Measurements from ENCODE around the gene SLC48A1.

The SLC48A1 gene

GRCh38 chr12:47753021-47754001 is 19.7 kb upstream of the SLC48A1 start:
- Mint-ChIP-seq H3K27me3 (ENCODE audit: low read depth, poor library complexity) (peaks cover 4% of the 10 kb centered on the region), H3K4me1 (peaks cover 79% of the 10 kb centered on the region), H3K36me3 (ENCODE audit: low read depth) (peaks cover 8% of the 10 kb centered on the region), H3K9me3 (no peaks in the 10 kb centered on the region), H3K4me3 (peak overlapping the region; percentile 23), H3K27ac (peak overlapping the region; percentile 80)
- TF ChIP-seq, protein P1, sequence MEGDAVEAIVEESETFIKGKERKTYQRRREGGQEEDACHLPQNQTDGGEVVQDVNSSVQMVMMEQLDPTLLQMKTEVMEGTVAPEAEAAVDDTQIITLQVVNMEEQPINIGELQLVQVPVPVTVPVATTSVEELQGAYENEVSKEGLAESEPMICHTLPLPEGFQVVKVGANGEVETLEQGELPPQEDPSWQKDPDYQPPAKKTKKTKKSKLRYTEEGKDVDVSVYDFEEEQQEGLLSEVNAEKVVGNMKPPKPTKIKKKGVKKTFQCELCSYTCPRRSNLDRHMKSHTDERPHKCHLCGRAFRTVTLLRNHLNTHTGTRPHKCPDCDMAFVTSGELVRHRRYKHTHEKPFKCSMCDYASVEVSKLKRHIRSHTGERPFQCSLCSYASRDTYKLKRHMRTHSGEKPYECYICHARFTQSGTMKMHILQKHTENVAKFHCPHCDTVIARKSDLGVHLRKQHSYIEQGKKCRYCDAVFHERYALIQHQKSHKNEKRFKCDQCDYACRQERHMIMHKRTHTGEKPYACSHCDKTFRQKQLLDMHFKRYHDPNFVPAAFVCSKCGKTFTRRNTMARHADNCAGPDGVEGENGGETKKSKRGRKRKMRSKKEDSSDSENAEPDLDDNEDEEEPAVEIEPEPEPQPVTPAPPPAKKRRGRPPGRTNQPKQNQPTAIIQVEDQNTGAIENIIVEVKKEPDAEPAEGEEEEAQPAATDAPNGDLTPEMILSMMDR (IDR thresholded peaks at IDR 0.05), result no peak
- peak; percentile 40 for DNase-seq

- no peak overlapping the region for H3K27ac Mint-ChIP-seq
- DNase-seq, result no peak
- H3K27me3 Mint-ChIP-seq (ENCODE audit: low read depth, poor library complexity), result peaks cover 4% of the 10 kb centered on the region
- TF ChIP-seq, protein P1 (IDR thresholded peaks at IDR 0.05), result no peak
- H3K36me3 Mint-ChIP-seq (ENCODE audit: low read depth), result no peaks in the 10 kb centered on the region
- no peaks in the 10 kb centered on the region for H3K9me3 Mint-ChIP-seq
- peaks cover 80% of the 10 kb centered on the region for H3K4me1 Mint-ChIP-seq
- H3K4me3 Mint-ChIP-seq, result no peak overlapping the region
Observed at GRCh38 chr12:47754126-47754525, 18.9 kb upstream of the SLC48A1 start.

DNA sequence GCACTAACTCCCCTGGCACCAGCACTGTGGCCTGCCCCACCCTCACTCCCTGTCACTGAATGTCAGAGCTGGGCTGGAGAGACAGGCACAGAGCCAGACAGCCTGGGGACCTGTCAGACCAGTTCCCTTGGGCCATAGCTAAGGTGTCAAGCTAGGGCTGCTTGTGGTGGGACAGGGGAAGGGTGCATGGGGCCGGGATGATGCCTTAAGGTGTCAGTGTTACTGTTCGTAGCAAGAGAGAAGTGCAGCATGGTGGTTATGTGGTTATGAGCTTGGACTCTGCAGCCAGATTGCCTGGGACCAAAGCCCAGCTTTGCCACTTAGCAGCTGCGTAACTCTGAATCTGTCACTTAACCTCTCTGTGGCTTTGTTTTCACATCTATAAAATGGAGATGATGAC is 18.2 kb upstream of the SLC48A1 start:
- Mint-ChIP-seq H3K36me3 (ENCODE audit: low read depth) (no peaks in the 10 kb centered on the region), H3K9me3 (no peaks in the 10 kb centered on the region), H3K4me3 (no peak overlapping the region), H3K4me1 (peaks cover 78% of the 10 kb centered on the region), H3K27me3 (ENCODE audit: low read depth, poor library complexity) (peaks cover 4% of the 10 kb centered on the region), H3K27ac (no peak overlapping the region)
- TF ChIP-seq, protein P1 (IDR thresholded peaks at IDR 0.05), result no peak
- DNase-seq, result no peak

- Mint-ChIP-seq H3K27me3 (ENCODE audit: low read depth, poor library complexity) (peaks cover 7% of the 10 kb centered on the region), H3K4me1 (peaks cover 79% of the 10 kb centered on the region), H3K27ac (peak overlapping the region; percentile 92), H3K36me3 (ENCODE audit: low read depth) (no peaks in the 10 kb centered on the region), H3K9me3 (no peaks in the 10 kb centered on the region), H3K4me3 (peak overlapping the region; percentile 67)
- TF ChIP-seq, protein P1 (IDR thresholded peaks at IDR 0.05), result no peak
- DNase-seq, result peak; percentile 49
Observed at GRCh38 chr12:47755655-47756562, 17.1 kb upstream of the SLC48A1 start.

DNA sequence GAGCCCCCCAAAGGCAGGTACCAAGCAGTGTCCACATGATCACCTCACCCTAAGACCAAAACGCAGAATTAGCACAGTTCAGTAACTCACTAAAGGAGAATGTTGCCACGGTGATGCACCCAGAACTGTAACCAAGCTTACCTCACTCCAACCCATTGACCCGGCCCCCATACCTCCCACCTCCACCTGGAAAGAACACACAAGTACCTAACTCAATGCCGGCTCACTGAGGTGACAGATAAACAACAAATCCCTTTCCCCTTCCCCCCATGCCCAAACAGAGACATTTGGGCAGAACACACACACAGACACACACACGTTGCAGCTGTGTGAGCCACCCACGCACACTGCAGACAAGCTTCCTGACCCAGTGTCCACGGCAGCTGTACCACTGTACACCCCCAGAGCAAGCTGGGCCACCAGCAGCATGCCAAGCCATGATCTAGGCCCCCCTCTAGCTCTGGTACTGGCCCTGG is 15.6 kb upstream of the SLC48A1 start:
- Mint-ChIP-seq H3K27ac (peak overlapping the region; percentile 82), H3K9me3 (no peaks in the 10 kb centered on the region), H3K4me1 (peaks cover 88% of the 10 kb centered on the region), H3K27me3 (ENCODE audit: low read depth, poor library complexity) (peaks cover 7% of the 10 kb centered on the region), H3K4me3 (peak overlapping the region; percentile 79), H3K36me3 (ENCODE audit: low read depth) (no peaks in the 10 kb centered on the region)
- DNase-seq, result no peak
- TF ChIP-seq, protein P1 (IDR thresholded peaks at IDR 0.05), result no peak

Measured in nephron progenitor cell (in vitro differentiated cells).